ENCODE data around the gene MORC2. TPM values are rescaled to one million over a fixed set of nuclear protein-coding genes. Genes with fewer than 3 reads are reported as not detected.

MORC2 gene
- polyA plus RNA-seq, 4 donors: 30.6 to 37.2 (median 37.0) TPM

DNA sequence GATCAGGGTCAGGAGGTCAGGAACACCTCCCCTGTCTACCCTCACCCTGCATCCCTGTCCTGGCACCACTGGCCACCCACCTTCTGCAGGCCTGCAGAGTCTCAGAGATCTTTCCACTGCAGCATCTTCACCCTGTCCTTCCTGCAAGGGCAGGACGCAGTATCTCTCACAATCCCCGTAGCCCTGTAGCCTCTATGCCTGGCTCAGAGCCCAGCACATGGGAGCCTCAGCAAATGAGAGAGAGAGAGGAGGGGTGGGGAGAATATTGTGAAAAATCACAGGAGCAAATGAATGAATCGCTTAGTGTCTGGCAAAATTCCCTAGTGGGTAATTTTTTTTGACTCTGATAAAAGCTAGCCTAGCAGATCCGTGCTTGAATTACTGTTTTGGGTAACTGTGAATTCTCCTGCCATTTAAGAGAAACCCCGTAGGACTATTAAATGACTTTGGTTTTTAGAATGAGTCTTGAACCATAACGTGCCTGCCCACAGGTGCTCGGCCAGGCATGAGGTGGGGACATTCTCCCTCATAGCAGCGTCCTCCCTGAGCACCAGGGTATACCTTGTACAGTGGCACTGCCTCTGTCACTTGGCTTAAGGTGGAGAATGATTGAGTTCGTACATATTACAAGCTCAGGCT lies 91.5 kb downstream of the MORC2 start:
- no peak for DNase-seq (ENCODE audit: low read depth in 4 of 4, low spot score in 3 of 4)

DNA sequence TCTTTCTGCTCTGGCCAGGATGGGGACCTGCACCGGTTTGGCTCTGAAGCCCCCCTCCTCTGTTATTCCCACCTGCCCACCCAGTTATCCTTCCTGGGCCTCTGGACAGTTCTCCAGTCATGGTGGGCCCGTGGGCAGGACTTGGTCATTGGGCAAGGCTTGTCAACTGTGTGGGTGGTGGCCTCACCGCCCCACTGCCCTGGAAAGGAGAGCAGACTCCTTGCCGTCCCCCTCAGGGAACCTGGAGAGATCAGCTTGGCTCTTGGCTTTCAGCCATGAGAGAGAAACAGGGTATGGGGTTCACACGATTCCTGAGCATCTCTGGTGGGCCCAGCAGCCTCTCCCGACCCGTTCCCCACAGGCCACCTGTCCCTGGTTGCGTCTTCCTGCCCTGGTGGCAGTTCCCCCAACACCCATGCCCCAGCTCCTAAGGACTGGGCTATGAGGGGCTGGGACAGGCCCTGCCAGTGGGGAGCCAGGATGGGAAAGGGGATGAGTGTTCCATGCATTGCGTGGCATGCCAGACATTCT lies 92.3 kb downstream of the MORC2 start:
- no peak for DNase-seq (ENCODE audit: low read depth in 4 of 4, low spot score in 3 of 4)

DNA sequence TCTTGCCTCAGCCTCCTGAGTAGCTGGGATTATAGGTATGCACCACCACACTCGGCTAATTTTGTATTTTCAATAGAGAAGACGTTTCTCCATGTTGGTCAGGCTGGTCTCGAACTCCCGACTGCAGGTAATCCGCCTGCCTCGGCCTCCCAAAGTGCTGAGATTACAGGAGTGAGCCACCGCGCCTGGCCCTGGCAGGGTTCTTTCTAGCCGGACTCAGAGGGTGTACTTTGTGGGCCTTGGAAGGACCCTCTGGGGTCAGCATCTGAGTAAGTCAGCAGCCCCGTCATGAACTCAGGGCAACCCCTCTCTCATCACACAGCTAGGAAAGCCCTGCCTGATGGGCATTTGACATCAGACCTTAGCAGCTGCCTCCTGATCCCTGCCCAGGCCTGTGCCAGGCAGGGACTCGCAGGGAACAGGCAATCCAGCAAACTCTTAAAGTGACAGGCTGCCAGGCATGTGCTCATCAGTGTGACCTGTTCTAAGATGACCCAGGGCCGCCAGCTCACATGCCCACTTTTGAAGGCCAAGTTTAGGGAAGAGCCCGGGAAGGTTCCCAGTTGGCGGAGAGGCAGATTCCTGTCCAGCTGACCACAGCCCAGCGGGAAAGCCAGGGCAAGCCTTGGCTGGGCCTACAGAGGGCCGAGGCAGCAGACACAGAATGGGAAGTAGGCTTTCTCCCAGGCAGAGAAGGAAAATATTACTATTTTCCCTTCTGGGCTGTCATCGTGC lies 92.9 kb downstream of the MORC2 start:
- DNase-seq (ENCODE audit: low read depth in 4 of 4, low spot score in 3 of 4): no peak

Other genes with a start within 250 kb of the MORC2 start
- 100 to 1,000 TPM; 202 to 245 (median 211) TPM for gene TUG1, start 491 bp upstream of the MORC2 start, polyA plus RNA-seq (ENCODE audit: insufficient read length in 4 of 4)
- 10 to 100 TPM; 31.0 to 52.3 (median 45.0) TPM for gene SMTN, start 112.5 kb upstream of the MORC2 start, polyA plus RNA-seq (ENCODE audit: insufficient read length in 4 of 4)
- 10 to 100 TPM in 3 of 4 donors, 1 to 10 TPM in 1; 6.4 to 29.0 (median 12.2) TPM for gene SELENOM, start 138.8 kb upstream of the MORC2 start, polyA plus RNA-seq (ENCODE audit: insufficient read length in 4 of 4)
- gene INPP5J, start 154.2 kb upstream of the MORC2 start, polyA plus RNA-seq (ENCODE audit: insufficient read length in 4 of 4): 1 to 10 TPM; 1.9 to 6.6 (median 4.7) TPM
- under 1 TPM; 0.07 to 0.27 (median 0.16) TPM for gene PLA2G3, start 171.7 kb upstream of the MORC2 start, polyA plus RNA-seq (ENCODE audit: insufficient read length in 4 of 4)
- 10 to 100 TPM; 34.8 to 55.0 (median 53.4) TPM for gene RNF185, start 191.4 kb upstream of the MORC2 start, polyA plus RNA-seq (ENCODE audit: insufficient read length in 4 of 4)
- 10 to 100 TPM; 26.4 to 61.9 (median 47.8) TPM for gene LIMK2, start 243.5 kb upstream of the MORC2 start, polyA plus RNA-seq (ENCODE audit: insufficient read length in 4 of 4)